ENCODE measurements around the gene PDZRN3.

DNA sequence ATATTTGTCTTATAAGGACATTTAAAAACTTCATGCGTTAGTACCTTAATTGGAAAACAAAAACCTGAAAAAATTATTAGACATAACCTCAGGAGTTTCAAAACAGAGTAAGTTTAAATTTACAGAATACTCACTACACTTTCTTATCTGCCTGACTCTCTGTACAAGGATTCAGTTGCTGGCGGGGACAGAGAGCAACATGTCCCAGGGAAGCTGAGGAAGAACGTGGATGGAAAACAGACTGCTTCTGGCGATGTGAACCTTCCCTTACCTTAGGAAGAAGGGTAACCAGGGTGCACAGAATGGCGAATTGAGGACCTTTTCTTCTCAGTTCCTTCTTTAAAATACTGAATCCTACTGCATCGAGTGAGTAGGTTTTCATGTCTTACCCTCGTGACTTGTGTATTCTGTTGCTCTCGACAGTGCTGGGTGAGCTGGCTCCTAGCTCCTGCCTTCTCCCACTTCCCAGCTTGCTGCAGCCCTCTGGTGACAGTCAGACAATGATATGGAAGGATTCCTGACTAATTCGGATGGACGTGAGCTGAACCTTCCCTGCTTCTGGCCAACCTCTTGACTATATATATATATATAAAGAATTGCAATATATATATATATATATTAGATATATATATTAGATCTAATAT lies 178.2 kb downstream of the PDZRN3 start:
- TF ChIP-seq POLR2A (IDR thresholded peaks at IDR 0.05) (no peak), EP300 (IDR thresholded peaks at IDR 0.05) (no peak)
- TF ChIP-seq, protein P1, sequence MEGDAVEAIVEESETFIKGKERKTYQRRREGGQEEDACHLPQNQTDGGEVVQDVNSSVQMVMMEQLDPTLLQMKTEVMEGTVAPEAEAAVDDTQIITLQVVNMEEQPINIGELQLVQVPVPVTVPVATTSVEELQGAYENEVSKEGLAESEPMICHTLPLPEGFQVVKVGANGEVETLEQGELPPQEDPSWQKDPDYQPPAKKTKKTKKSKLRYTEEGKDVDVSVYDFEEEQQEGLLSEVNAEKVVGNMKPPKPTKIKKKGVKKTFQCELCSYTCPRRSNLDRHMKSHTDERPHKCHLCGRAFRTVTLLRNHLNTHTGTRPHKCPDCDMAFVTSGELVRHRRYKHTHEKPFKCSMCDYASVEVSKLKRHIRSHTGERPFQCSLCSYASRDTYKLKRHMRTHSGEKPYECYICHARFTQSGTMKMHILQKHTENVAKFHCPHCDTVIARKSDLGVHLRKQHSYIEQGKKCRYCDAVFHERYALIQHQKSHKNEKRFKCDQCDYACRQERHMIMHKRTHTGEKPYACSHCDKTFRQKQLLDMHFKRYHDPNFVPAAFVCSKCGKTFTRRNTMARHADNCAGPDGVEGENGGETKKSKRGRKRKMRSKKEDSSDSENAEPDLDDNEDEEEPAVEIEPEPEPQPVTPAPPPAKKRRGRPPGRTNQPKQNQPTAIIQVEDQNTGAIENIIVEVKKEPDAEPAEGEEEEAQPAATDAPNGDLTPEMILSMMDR (IDR thresholded peaks at IDR 0.05), result no peak
